ENCODE results near the gene OSBPL7.

OSBPL7 gene

DNA sequence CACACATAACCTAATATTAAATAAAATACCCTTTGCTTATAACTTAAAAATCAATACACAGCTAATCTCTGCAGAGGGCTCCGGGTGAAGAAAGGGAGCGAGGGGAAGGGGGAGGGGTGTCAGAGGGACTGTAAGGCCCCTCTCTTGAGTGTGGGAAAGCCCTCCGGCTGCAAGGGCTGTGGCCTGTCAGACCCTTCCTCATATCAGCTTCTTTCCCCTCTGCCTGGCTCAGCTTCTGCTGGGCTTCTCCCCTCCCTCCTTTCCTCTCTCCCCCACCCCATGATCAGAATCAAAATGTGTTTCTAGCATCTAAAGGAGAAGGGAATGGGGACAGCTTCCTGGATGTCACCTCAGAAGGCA lies 24.1 kb upstream of the OSBPL7 start:
- H3K4me3 ChIP-seq (replicated peaks; ENCODE audit: low read depth, low read length): no peak overlapping the region
- DNase-seq (ENCODE audit: extremely low read depth, insufficient read length): no peak
- no peaks in the 10 kb centered on the region for H3K36me3 ChIP-seq (ENCODE audit: control insufficient read depth, insufficient read depth, low read length)
- TF ChIP-seq, protein P1, sequence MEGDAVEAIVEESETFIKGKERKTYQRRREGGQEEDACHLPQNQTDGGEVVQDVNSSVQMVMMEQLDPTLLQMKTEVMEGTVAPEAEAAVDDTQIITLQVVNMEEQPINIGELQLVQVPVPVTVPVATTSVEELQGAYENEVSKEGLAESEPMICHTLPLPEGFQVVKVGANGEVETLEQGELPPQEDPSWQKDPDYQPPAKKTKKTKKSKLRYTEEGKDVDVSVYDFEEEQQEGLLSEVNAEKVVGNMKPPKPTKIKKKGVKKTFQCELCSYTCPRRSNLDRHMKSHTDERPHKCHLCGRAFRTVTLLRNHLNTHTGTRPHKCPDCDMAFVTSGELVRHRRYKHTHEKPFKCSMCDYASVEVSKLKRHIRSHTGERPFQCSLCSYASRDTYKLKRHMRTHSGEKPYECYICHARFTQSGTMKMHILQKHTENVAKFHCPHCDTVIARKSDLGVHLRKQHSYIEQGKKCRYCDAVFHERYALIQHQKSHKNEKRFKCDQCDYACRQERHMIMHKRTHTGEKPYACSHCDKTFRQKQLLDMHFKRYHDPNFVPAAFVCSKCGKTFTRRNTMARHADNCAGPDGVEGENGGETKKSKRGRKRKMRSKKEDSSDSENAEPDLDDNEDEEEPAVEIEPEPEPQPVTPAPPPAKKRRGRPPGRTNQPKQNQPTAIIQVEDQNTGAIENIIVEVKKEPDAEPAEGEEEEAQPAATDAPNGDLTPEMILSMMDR (IDR thresholded peaks at IDR 0.05; ENCODE audit: insufficient read depth, low read length, poor library complexity, severe bottlenecking): no peak
- H3K27me3 ChIP-seq (replicated peaks; ENCODE audit: control insufficient read depth, insufficient read depth, low read length): peaks cover 2% of the 10 kb centered on the region; the same call in 1 of the 2 replicates

DNA sequence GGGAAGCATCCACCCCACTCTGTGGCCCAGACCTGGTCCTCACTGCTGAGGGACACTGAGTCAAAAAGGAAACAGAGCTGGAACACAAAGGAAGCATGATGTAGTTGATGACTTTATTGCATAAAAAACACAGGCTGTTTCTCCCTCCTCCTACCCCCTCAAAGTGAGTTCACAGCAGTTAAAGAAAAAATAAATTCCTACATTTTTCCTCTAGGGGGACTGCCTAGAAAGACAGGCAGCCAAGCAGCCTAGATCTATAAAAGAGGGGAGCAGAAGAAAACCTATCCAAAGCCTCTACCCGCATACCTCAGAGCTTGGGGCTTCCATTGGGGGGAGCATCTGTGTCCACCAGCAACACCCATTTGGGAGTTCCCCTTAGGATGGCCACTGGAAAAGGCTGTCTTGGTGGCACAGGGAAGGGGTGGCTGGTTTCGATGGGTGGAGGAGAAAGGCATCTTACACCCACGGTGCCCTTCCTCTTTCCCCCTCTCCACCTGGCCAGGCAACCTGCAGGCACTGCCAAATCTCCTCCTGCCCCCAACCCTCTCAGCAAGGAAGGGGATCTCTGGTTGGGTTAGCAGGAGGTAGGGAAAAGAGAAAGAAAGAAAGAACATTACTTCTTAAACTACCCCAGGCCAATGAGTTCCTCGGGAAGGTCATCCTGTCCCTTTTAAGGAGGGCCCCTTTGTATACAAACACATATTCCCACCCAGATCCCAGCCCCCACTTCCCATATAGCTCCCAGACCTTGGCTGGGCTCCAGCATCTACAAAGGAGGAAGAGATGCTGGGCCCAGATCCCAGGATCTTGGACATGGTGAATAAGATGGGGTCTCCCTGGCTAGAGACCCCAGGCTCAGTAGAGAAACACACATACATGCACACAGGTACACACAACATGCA lies 23.5 kb upstream of the OSBPL7 start:
- DNase-seq (ENCODE audit: extremely low read depth, insufficient read length): no peak
- peaks cover 2% of the 10 kb centered on the region; the same call in 1 of the 2 replicates for H3K27me3 ChIP-seq (replicated peaks; ENCODE audit: control insufficient read depth, insufficient read depth, low read length)

DNA sequence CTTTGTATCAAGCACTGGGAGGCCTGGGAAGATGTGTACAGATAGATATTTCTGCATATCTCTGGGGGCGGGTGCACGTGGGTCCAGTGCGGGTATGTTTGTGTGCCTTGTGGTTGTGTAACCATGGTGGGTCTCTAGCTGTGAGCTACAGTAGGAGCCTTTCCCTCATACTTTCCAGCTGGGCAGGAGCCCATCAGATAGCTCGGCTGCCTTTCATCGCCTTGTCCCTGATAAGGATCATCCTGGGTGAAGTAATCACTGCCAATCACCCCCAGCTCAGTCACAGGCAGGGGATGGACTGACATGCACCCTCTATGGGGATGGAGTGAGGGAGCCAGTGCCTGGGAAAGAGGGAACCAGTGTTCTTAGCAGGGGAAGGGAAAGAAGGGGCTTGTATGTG lies 22.6 kb upstream of the OSBPL7 start:
- TF ChIP-seq, protein P1 (IDR thresholded peaks at IDR 0.05; ENCODE audit: insufficient read depth, low read length, poor library complexity, severe bottlenecking): no peak
- no peak overlapping the region for H3K4me3 ChIP-seq (replicated peaks; ENCODE audit: low read depth, low read length)
- no peak for DNase-seq (ENCODE audit: extremely low read depth, insufficient read length)
- H3K27me3 ChIP-seq (replicated peaks; ENCODE audit: control insufficient read depth, insufficient read depth, low read length): peaks cover 2% of the 10 kb centered on the region; the same call in 1 of the 2 replicates
- H3K36me3 ChIP-seq (ENCODE audit: control insufficient read depth, insufficient read depth, low read length): no peaks in the 10 kb centered on the region

More for the DNA sequence above, 23.5 kb upstream of the OSBPL7 start:
- TF ChIP-seq, protein P1 (IDR thresholded peaks at IDR 0.05; ENCODE audit: insufficient read depth, low read length, poor library complexity, severe bottlenecking): peak; percentile 18
- Histone ChIP-seq H3K4me3 (replicated peaks; ENCODE audit: low read depth, low read length) (no peak overlapping the region), H3K36me3 (ENCODE audit: control insufficient read depth, insufficient read depth, low read length) (no peaks in the 10 kb centered on the region)

DNA sequence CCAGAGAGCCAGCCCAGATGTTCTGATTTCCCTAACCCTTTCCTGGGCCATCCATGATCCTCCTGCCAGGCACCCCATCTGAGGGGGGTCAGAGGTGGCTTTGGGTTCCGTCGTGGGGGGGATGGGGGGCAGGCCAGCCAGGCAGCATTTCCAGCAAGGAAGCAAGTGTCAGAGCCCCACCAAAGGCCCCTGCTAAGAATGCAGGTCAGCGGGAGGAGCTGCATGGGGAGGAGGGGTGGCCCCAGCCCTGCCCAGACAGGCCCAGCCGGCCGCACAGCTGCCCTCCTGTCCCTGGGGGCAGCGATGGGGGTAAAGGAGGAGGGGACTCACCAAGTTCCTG lies 21.8 kb upstream of the OSBPL7 start:
- H3K4me3 ChIP-seq (replicated peaks; ENCODE audit: low read depth, low read length): no peak overlapping the region
- no peak for DNase-seq (ENCODE audit: extremely low read depth, insufficient read length)
- H3K36me3 ChIP-seq (ENCODE audit: control insufficient read depth, insufficient read depth, low read length): no peaks in the 10 kb centered on the region; the same call in 1 of the 2 replicates
- TF ChIP-seq, protein P1 (IDR thresholded peaks at IDR 0.05; ENCODE audit: insufficient read depth, low read length, poor library complexity, severe bottlenecking): no peak
- H3K27me3 ChIP-seq (replicated peaks; ENCODE audit: control insufficient read depth, insufficient read depth, low read length): no peaks in the 10 kb centered on the region; the same call in 1 of the 2 replicates

DNA sequence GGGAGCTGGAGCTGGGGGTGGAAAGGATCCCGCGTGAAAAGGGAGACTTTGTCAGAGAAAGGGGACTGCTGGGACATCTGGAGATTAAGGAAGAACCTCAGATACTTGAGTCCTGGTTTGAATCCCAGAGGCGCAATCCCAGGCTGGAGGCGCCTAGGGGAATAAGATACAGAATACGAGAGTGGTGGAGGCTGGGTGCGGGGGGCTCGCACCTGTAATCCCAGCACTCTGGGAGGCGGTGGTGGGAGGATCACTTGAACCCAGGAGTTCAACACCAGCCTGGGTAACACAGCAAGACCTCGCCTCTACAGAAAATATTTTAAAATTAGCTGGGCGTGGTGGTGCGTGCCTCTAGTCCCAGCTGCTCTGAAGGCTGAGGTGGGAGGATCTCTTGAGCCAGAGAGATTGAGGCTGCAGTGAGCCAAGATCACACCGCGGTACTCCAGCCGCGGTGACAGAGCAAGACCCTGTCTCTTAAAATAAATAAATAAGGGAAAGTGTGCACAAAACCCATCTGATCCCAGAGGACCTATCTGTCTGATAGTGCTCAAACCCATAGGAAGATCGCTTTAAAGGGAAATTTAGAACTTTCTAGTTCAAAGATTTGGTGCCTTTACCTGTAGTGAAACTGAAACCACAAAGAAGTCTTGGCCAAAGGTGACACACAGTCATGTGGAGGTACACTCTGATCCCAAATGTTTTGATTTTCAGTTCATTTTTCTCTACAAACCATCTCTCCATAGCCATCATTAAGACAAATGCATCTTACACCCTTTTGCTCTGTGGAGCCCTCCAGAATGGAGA lies 20.1 kb upstream of the OSBPL7 start:
- TF ChIP-seq, protein P1 (IDR thresholded peaks at IDR 0.05; ENCODE audit: insufficient read depth, low read length, poor library complexity, severe bottlenecking): no peak
- Histone ChIP-seq H3K4me3 (replicated peaks; ENCODE audit: low read depth, low read length) (no peak overlapping the region), H3K27me3 (replicated peaks; ENCODE audit: control insufficient read depth, insufficient read depth, low read length) (no peaks in the 10 kb centered on the region), H3K36me3 (ENCODE audit: control insufficient read depth, insufficient read depth, low read length) (no peaks in the 10 kb centered on the region; the same call in 1 of the 2 replicates)
- DNase-seq (ENCODE audit: extremely low read depth, insufficient read length): no peak

Measured in GM06990 (cell line).